Mesothelial cell of epicardium (in vitro differentiated cells): ENCODE results near the gene MNS1. TPM values are rescaled to one million over a fixed set of nuclear protein-coding genes. Genes with fewer than 3 reads are reported as not detected.

Experiments
- DNase-seq, 2 experiments: peaks; one replicate each; pipeline ENCODE4 v3.0.0; 2021; ENCODE audit warnings: low spot score in 2 of 2; ENCODE audit not compliant: unreplicated experiment in 2 of 2
- H3K27ac Mint-ChIP-seq: 2 replicates; pipeline ENCODE4 v1.8.0; 2021; ENCODE audit warnings: mixed read lengths
- H3K27me3 Mint-ChIP-seq: 2 replicates; pipeline ENCODE4 v1.8.0; 2021; ENCODE audit warnings: low read depth, mixed read lengths
- H3K36me3 Mint-ChIP-seq: 2 replicates; pipeline ENCODE4 v1.8.0; 2021; ENCODE audit warnings: mixed read lengths
- H3K4me1 Mint-ChIP-seq: 2 replicates; pipeline ENCODE4 v1.8.0; 2021; ENCODE audit warnings: mixed read lengths
- H3K4me3 Mint-ChIP-seq: 2 replicates; pipeline ENCODE4 v1.8.0; 2021; ENCODE audit warnings: mild to moderate bottlenecking, moderate library complexity, mixed read lengths
- H3K9me3 Mint-ChIP-seq: 2 replicates; pipeline ENCODE4 v1.8.0; 2021; ENCODE audit warnings: mixed read lengths
- total RNA-seq: library from RNA; stranded (reverse); gene quantifications from 3 replicates; pipeline ENCODE4 v1.2.1, GENCODE V29; 2021
- TF ChIP-seq, protein P1 (sequence below): fragments of 200-600 bp; sonication (generic); IDR thresholded peaks from one replicate; pipeline ENCODE4 v1.5.0; 2021; ENCODE audit warnings: antibody characterized with exemption; ENCODE audit not compliant: unreplicated experiment

The MNS1 gene
- total RNA-seq, 1 donor from 2014 or later = 2.7 TPM

- Mint-ChIP-seq H3K27ac (no peak overlapping the region), H3K27me3 (peaks cover 2% of the 10 kb centered on the region), H3K36me3 (peaks cover 5% of the 10 kb centered on the region), H3K9me3 (peaks cover 6% of the 10 kb centered on the region), H3K4me3 (no peak overlapping the region), H3K4me1 (peaks cover 14% of the 10 kb centered on the region)
- TF ChIP-seq, protein P1, sequence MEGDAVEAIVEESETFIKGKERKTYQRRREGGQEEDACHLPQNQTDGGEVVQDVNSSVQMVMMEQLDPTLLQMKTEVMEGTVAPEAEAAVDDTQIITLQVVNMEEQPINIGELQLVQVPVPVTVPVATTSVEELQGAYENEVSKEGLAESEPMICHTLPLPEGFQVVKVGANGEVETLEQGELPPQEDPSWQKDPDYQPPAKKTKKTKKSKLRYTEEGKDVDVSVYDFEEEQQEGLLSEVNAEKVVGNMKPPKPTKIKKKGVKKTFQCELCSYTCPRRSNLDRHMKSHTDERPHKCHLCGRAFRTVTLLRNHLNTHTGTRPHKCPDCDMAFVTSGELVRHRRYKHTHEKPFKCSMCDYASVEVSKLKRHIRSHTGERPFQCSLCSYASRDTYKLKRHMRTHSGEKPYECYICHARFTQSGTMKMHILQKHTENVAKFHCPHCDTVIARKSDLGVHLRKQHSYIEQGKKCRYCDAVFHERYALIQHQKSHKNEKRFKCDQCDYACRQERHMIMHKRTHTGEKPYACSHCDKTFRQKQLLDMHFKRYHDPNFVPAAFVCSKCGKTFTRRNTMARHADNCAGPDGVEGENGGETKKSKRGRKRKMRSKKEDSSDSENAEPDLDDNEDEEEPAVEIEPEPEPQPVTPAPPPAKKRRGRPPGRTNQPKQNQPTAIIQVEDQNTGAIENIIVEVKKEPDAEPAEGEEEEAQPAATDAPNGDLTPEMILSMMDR = no peak
- DNase-seq = no peak
Observed at GRCh38 chr15:56460947-56461346, 4.0 kb downstream of the MNS1 start.

DNA sequence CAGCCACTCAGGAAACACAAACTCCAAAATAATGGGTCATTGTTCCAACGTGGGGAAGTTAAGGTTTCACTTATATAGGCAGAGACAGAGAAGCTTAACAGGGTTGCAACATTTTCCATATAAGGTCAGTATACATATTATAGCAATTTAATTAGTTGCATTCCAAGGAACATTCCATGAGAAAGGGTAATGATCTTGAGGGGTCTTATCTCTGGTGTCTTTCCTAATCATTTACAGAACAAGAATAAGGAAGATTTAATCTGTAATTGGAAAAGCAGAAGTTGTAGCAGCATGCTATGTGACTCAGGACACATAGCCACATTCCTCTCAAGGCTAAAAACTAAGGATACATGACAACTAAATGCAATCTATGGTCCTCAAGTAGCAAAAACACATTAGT, 4.9 kb downstream of the MNS1 start:
- H3K27ac Mint-ChIP-seq = no peak overlapping the region
- DNase-seq = no peak
- peaks cover 5% of the 10 kb centered on the region for H3K36me3 Mint-ChIP-seq
- H3K4me3 Mint-ChIP-seq = no peak overlapping the region
- H3K9me3 Mint-ChIP-seq = peaks cover 6% of the 10 kb centered on the region
- H3K4me1 Mint-ChIP-seq = peaks cover 10% of the 10 kb centered on the region
- no peaks in the 10 kb centered on the region for H3K27me3 Mint-ChIP-seq
- TF ChIP-seq, protein P1 = no peak

DNA sequence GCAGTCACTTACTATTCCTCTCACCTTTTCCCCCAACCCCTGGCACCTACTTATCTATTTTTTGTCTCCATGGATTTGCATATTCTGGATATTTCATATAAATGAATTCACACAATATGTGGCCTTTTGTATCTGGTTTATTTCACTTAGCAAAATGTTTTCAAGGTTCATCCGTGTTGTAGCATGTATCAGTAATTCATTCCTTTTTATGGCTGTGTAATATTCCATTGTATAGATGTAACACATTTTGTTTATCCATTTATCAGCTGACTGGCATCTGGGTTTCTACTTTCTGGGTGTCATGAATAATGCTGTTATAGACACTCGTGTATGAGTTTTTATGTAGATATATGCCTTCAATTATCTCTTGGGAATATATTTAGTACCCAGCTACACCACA, 5.8 kb downstream of the MNS1 start:
- Mint-ChIP-seq H3K4me1 (peaks cover 4% of the 10 kb centered on the region), H3K27ac (no peak overlapping the region), H3K9me3 (peaks cover 6% of the 10 kb centered on the region), H3K27me3 (no peaks in the 10 kb centered on the region), H3K36me3 (peaks cover 5% of the 10 kb centered on the region), H3K4me3 (no peak overlapping the region)
- TF ChIP-seq, protein P1 = no peak
- no peak for DNase-seq

GRCh38 chr15:56456229-56456628, 8.7 kb downstream of the MNS1 start:
- no peak for DNase-seq
- TF ChIP-seq, protein P1 = no peak
- no peak overlapping the region for H3K27ac Mint-ChIP-seq
- H3K4me3 Mint-ChIP-seq = no peak overlapping the region
- no peaks in the 10 kb centered on the region for H3K27me3 Mint-ChIP-seq
- peaks cover 4% of the 10 kb centered on the region for H3K4me1 Mint-ChIP-seq
- peaks cover 5% of the 10 kb centered on the region for H3K36me3 Mint-ChIP-seq
- H3K9me3 Mint-ChIP-seq = peaks cover 6% of the 10 kb centered on the region

- no peak overlapping the region for H3K27ac Mint-ChIP-seq
- H3K9me3 Mint-ChIP-seq = peaks cover 6% of the 10 kb centered on the region
- no peak for DNase-seq
- no peak overlapping the region for H3K4me3 Mint-ChIP-seq
- H3K36me3 Mint-ChIP-seq = peaks cover 5% of the 10 kb centered on the region
- TF ChIP-seq, protein P1 = no peak
- peaks cover 2% of the 10 kb centered on the region for H3K4me1 Mint-ChIP-seq
- H3K27me3 Mint-ChIP-seq = no peaks in the 10 kb centered on the region
Observed at GRCh38 chr15:56454836-56455235, 10.1 kb downstream of the MNS1 start.

DNA sequence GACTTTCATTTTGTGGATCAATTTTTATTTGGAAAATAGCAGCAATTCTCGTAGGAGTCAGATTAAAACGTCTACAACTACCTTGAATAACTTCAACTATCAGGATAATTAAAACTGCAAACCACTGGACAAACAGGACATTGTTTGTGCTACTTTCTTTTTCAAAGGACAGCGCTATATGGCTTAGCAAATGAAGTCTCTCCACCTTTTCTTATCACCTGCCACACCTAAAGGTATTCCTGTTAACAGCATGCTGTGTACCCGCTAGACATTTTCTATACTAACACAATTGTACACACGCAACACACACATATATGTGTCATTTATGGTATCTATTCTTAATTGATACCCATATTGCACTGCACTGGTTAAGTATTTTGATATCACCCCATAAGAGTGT, 19.2 kb downstream of the MNS1 start:
- no peak for DNase-seq
- Mint-ChIP-seq H3K27ac (no peak overlapping the region), H3K36me3 (peaks cover 18% of the 10 kb centered on the region), H3K4me3 (no peak overlapping the region), H3K9me3 (peaks cover 10% of the 10 kb centered on the region), H3K27me3 (no peaks in the 10 kb centered on the region), H3K4me1 (peaks cover 3% of the 10 kb centered on the region)
- TF ChIP-seq, protein P1 = no peak
